Ovary (tissue), 10 donors: ENCODE measurements around the gene NCAPG. TPM values are rescaled to one million over a fixed set of nuclear protein-coding genes. Genes with fewer than 3 reads are reported as not detected.

ENCODE experiments used
- DNase-seq, 5 donors: peaks; one replicate each; pipeline ENCODE4 v3.0.0-alpha.2; 2019 to 2020
- H3K27ac ChIP-seq, 2 donors: fragments of 200-600 bp; one replicate each; pipeline versions ENCODE4 v1.5.1 to v1.8.0; 2019 to 2022
- H3K27me3 ChIP-seq: fragments of 200-600 bp; one replicate; pipeline ENCODE4 v1.8.0; 2022
- H3K36me3 ChIP-seq: fragments of 200-600 bp; sonication (generic); one replicate; pipeline ENCODE4 v1.5.1; 2019
- H3K4me1 ChIP-seq: one replicate; pipeline ENCODE4 v1.8.1; 2013; ENCODE audit warnings: mild to moderate bottlenecking, moderate library complexity; ENCODE audit not compliant: insufficient read depth
- H3K4me3 ChIP-seq: fragments of 200-600 bp; sonication (generic); one replicate; pipeline ENCODE4 v1.5.1; 2017
- H3K9me3 ChIP-seq, 2 donors: fragments of 200-600 bp in 1 of 2; sonication (generic) in 1 of 2; one replicate each; pipeline versions ENCODE4 v1.5.1 to v1.8.1; 2013 to 2019; ENCODE audit warnings: mild to moderate bottlenecking in 1 of 2, moderate library complexity in 1 of 2
- CTCF ChIP-seq, 3 donors: fragments of 450-650 bp in 2 of 3; fragments of 200-600 bp in 1 of 3; IDR thresholded peaks; one replicate each; pipeline versions ENCODE4 v1.5.1 to v1.8.0; 2016 to 2022; ENCODE audit warnings: antibody characterized with exemption in 3 of 3, mild to moderate bottlenecking in 1 of 3
- EP300 ChIP-seq: sonication (generic); formaldehyde crosslinking; IDR thresholded peaks from one replicate; pipeline ENCODE4 v1.6.1; 2017; ENCODE audit warnings: antibody characterized with exemption
- POLR2A ChIP-seq: fragments of 450-650 bp; IDR thresholded peaks from one replicate; pipeline ENCODE4 v1.6.1; 2017; ENCODE audit warnings: antibody characterized with exemption, mild to moderate bottlenecking, moderate library complexity
- WGBS, 3 donors: extraction: QIAGEN DNeasy Blood & Tissue Kit in 1 of 3; methylation state at CpG; one replicate each; pipeline versions ENCODE4 v1.1.5 to v1.1.7; 2013 to 2017; 5-methylcytosine and 5-hydroxymethylcytosine counted together
- intact Hi-C, 4 donors: fragments of 100-400 bp; cut with DNase I; formaldehyde crosslinking; loops; one replicate each; pipeline versions ENCODE4 v1.11.0 to v1.15.1; 2022 to 2023
- long read RNA-seq, 3 donors: library from polyadenylated mRNA in 2 of 3; unstranded in 2 of 3; transcript quantifications; one replicate each; pipeline ENCODE4 v2.0.0 and lab custom pipeline, GENCODE V29; 2021 to 2026
- polyA plus RNA-seq, 2 donors: library from polyadenylated mRNA; stranded (reverse); fragments of 200-250 nt in 1 of 2; fragments of 350-450 nt in 1 of 2; fragmentation: Illumina TruSeq in 1 of 2; extraction: RNeasy Lipid Tissue Mini Kit (QIAGEN cat#74804) in 1 of 2; gene quantifications; one replicate each; pipeline ENCODE4 v1.2.3, GENCODE V29; 2013 to 2014
- total RNA-seq, 7 donors: library from RNA; depleted of rRNA in 2 of 7; stranded (reverse); fragments of >200 nt in 2 of 7; fragmentation: NEBNext Ultra II Directional in 3 of 7; extraction: Animal tissue kit (Norgen Biotek cat#: 25700) in 3 of 7; gene quantifications; one replicate each; pipeline versions ENCODE4 v1.1.0 to v1.2.4, GENCODE V29; 2016 to 2023
- donor health status: DM: no; HTN: no; CAD: no; lungs with moderate emphysema.
- donor health status: DM: no; HTN: no; CAD: no.
- donor health status: Bipolar disorder and iron deficiency.
- donor health status: DM: yes; HTN: yes; CAD: no.
- donor health status: DM: no; HTN: no; CAD: no.
- donor health status: DM: yes; HTN: yes; CAD: no.

NCAPG gene, protein sequence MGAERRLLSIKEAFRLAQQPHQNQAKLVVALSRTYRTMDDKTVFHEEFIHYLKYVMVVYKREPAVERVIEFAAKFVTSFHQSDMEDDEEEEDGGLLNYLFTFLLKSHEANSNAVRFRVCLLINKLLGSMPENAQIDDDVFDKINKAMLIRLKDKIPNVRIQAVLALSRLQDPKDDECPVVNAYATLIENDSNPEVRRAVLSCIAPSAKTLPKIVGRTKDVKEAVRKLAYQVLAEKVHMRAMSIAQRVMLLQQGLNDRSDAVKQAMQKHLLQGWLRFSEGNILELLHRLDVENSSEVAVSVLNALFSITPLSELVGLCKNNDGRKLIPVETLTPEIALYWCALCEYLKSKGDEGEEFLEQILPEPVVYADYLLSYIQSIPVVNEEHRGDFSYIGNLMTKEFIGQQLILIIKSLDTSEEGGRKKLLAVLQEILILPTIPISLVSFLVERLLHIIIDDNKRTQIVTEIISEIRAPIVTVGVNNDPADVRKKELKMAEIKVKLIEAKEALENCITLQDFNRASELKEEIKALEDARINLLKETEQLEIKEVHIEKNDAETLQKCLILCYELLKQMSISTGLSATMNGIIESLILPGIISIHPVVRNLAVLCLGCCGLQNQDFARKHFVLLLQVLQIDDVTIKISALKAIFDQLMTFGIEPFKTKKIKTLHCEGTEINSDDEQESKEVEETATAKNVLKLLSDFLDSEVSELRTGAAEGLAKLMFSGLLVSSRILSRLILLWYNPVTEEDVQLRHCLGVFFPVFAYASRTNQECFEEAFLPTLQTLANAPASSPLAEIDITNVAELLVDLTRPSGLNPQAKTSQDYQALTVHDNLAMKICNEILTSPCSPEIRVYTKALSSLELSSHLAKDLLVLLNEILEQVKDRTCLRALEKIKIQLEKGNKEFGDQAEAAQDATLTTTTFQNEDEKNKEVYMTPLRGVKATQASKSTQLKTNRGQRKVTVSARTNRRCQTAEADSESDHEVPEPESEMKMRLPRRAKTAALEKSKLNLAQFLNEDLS
- total RNA-seq (1 to 10 TPM in 1 of 7 donors, under 1 TPM in 4, not detected in 2; 0.25 to 1.9 (median 0.48) TPM), polyA plus RNA-seq (1 to 10 TPM in 1 of 2 donors, under 1 TPM in 1; 0.48 to 1.3 TPM)
- long read RNA-seq, donor 1, result 0 reads
- long read RNA-seq, donor 2, full-length matches to known transcripts, result 5 of 14 reads
- long read RNA-seq, donor 2, partial matches to known transcripts, result 9 of 14 reads
- long read RNA-seq, donor 2, other reads (novel, unspliced or antisense), result 0 of 14 reads
- long read RNA-seq, donor 3, result 0 reads

GRCh38 chr4:17810260-17811077 is at the start of gene NCAPG, which contains the start of gene DCAF16:
Gene NCAPG (plus strand): TSS chr4:17810979. CDS start chr4:17811078, 99 bp downstream.
Gene DCAF16 (minus strand): TSS chr4:17810757. CDS start chr4:17804141, 6,616 bp downstream.
- Histone ChIP-seq H3K27ac (peak within 1 kb of the TSS; percentile 47 to 88), H3K4me1 (peaks cover 5% of the 10 kb centered on the region), H3K36me3 (no peaks in the 10 kb centered on the region), H3K4me3 (peak within 1 kb of the TSS; percentile 90), H3K9me3 (no peaks in the 10 kb centered on the region), H3K27me3 (no peaks in the 10 kb centered on the region)
- WGBS, 3 donors, result 0 to 1% (median 0%) methylated on average over 62 to 69 of the region's 69 CpGs
- no peak for TF ChIP-seq EP300
- no peak for TF ChIP-seq CTCF (IDR thresholded peaks at IDR 0.05)
- TF ChIP-seq POLR2A, result peak; percentile 92
- intact Hi-C loops, result loop anchor here in 2 of 4 donors (2.0 to 10.0 kb wide), 3 partner anchors 210 to 784 kb away; partner anchors contain the start of gene LCORL (in 1 of the 2)
- peak; percentile 99 for DNase-seq

- 45 to 55% (median 47%) methylated on average over 1 of the region's 1 CpG for WGBS, 3 donors
- Histone ChIP-seq H3K4me3 (no peak overlapping the region), H3K27ac (no peak overlapping the region), H3K4me1 (no peaks in the 10 kb centered on the region), H3K36me3 (no peaks in the 10 kb centered on the region), H3K9me3 (no peaks in the 10 kb centered on the region), H3K27me3 (no peaks in the 10 kb centered on the region)
- intact Hi-C loops, result no loop called here
- DNase-seq, result no peak
- TF ChIP-seq EP300, result no peak
- no peak for TF ChIP-seq CTCF (IDR thresholded peaks at IDR 0.05)
- TF ChIP-seq POLR2A, result no peak
Observed at GRCh38 chr4:17761062-17761461, 49.7 kb upstream of the NCAPG start.

DNA sequence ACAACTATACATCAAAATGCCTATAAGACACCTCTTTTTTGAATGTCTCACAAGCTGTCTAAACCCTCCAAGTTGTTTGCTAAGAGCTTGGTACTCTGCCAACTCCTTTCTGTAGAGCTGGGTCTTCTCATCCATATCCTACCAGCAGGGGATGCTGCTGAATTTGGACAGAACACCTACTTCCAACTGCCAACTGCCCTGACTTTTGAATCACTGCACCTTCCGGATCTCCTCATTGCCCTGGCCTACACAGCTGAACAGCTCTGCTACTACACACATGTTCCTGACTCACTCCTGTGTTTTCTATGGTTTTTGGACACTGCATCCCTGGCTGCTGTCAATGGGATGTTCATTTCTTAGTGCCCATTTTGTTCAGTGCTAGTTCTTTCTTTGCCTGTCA is 48.1 kb upstream of the NCAPG start:
- Histone ChIP-seq H3K4me3 (no peak overlapping the region), H3K27ac (no peak overlapping the region), H3K4me1 (no peaks in the 10 kb centered on the region), H3K9me3 (no peaks in the 10 kb centered on the region), H3K27me3 (no peaks in the 10 kb centered on the region), H3K36me3 (no peaks in the 10 kb centered on the region)
- 60 to 69% (median 68%) methylated on average over 1 of the region's 1 CpG for WGBS, 3 donors
- TF ChIP-seq CTCF (IDR thresholded peaks at IDR 0.05) (no peak), POLR2A (no peak), EP300 (no peak)
- DNase-seq, result no peak
- intact Hi-C loops, result no loop called here
